Activated naive CD4-positive, alpha-beta T cell treated with anti-CD3 and anti-CD28 coated beads, Interleukin-2, amount 10 ng/mL, durations not matched to agents 7 days and 5 days (primary cell): ENCODE measurements around the gene CALM1.

Experiments used
- CTCF ChIA-PET: fragments of 350-600 bp; sonication (Branson Sonifier 250); formaldehyde crosslinking; loops from one replicate; lab custom pipeline; 2021; ENCODE audit warnings: antibody characterized with exemption; lab: Charles Lee
- DNase-seq: peaks from one replicate; pipeline ENCODE4 v3.0.0-alpha.2; 2020
- H3K27ac Mint-ChIP-seq: one replicate; pipeline ENCODE4 v1.8.0; 2021; ENCODE audit warnings: mild to moderate bottlenecking, moderate library complexity, mixed read lengths
- H3K27me3 Mint-ChIP-seq: one replicate; pipeline ENCODE4 v1.8.0; 2021; ENCODE audit warnings: mild to moderate bottlenecking, mixed read lengths
- H3K36me3 Mint-ChIP-seq: one replicate; pipeline ENCODE4 v1.8.0; 2021; ENCODE audit warnings: mixed read lengths
- H3K4me1 Mint-ChIP-seq: one replicate; pipeline ENCODE4 v1.8.0; 2021; ENCODE audit warnings: mixed read lengths
- H3K4me3 Mint-ChIP-seq: one replicate; pipeline ENCODE4 v1.8.0; 2021; ENCODE audit warnings: mild to moderate bottlenecking, moderate library complexity, mixed read lengths
- H3K9me3 Mint-ChIP-seq: one replicate; pipeline ENCODE4 v1.8.0; 2021; ENCODE audit warnings: mixed read lengths

Gene CALM1

GRCh38 chr14:90378249-90378648 is 18.6 kb upstream of the CALM1 start:
- CTCF ChIA-PET: interaction anchor here (0.8 kb wide), 1 partner anchor 61 kb away, joined by 3 read pairs; no protein-coding TSS in a partner anchor
- Mint-ChIP-seq H3K4me1 (no peaks in the 10 kb centered on the region), H3K4me3 (no peak overlapping the region), H3K27me3 (peaks cover 5% of the 10 kb centered on the region), H3K36me3 (no peaks in the 10 kb centered on the region), H3K27ac (no peak overlapping the region), H3K9me3 (no peaks in the 10 kb centered on the region)
- no peak for DNase-seq

- no peak for DNase-seq
- Mint-ChIP-seq H3K4me3 (no peak overlapping the region), H3K9me3 (no peaks in the 10 kb centered on the region), H3K27ac (no peak overlapping the region), H3K4me1 (peaks cover 2% of the 10 kb centered on the region), H3K36me3 (no peaks in the 10 kb centered on the region), H3K27me3 (peaks cover 5% of the 10 kb centered on the region)
- CTCF ChIA-PET: no interaction called here
These were observed 17.7 kb upstream of the CALM1 start for GRCh38 chr14:90379106-90379505.

GRCh38 chr14:90381011-90381786 is 15.6 kb upstream of the CALM1 start:
- H3K4me3 Mint-ChIP-seq: no peak overlapping the region
- peak overlapping the region; percentile 51 for H3K27ac Mint-ChIP-seq
- CTCF ChIA-PET: interaction anchor here (0.8 to 1.0 kb wide), 2 partner anchors 9 to 18 kb away, joined by 3 to 7 read pairs; no protein-coding TSS in a partner anchor
- no peaks in the 10 kb centered on the region for H3K36me3 Mint-ChIP-seq
- peaks cover 19% of the 10 kb centered on the region for H3K4me1 Mint-ChIP-seq
- H3K9me3 Mint-ChIP-seq: no peaks in the 10 kb centered on the region
- peaks cover 5% of the 10 kb centered on the region for H3K27me3 Mint-ChIP-seq
- no peak for DNase-seq

- H3K36me3 Mint-ChIP-seq: no peaks in the 10 kb centered on the region
- peaks cover 5% of the 10 kb centered on the region for H3K27me3 Mint-ChIP-seq
- CTCF ChIA-PET: interaction anchor here (0.8 to 1.2 kb wide), 4 partner anchors 10 to 81 kb away, joined by 3 to 7 read pairs (median 4); no protein-coding TSS in a partner anchor
- H3K4me1 Mint-ChIP-seq: peaks cover 21% of the 10 kb centered on the region
- H3K27ac Mint-ChIP-seq: no peak overlapping the region
- peak; percentile 32 for DNase-seq
- no peaks in the 10 kb centered on the region for H3K9me3 Mint-ChIP-seq
- H3K4me3 Mint-ChIP-seq: no peak overlapping the region
These were observed 14.8 kb upstream of the CALM1 start for GRCh38 chr14:90381999-90382451.

- peak; percentile 79 for DNase-seq
- H3K27ac Mint-ChIP-seq: no peak overlapping the region
- CTCF ChIA-PET: interaction anchor here (0.9 to 2.8 kb wide), 4 partner anchors 10 to 81 kb away, joined by 3 to 10 read pairs (median 4); no protein-coding TSS in a partner anchor
- no peaks in the 10 kb centered on the region for H3K36me3 Mint-ChIP-seq
- H3K4me3 Mint-ChIP-seq: no peak overlapping the region
- peaks cover 5% of the 10 kb centered on the region for H3K27me3 Mint-ChIP-seq
- H3K9me3 Mint-ChIP-seq: no peaks in the 10 kb centered on the region
- peaks cover 21% of the 10 kb centered on the region for H3K4me1 Mint-ChIP-seq
These were observed 14.2 kb upstream of the CALM1 start for GRCh38 chr14:90382491-90383125.

GRCh38 chr14:90383126-90383730 is 13.6 kb upstream of the CALM1 start:
- Mint-ChIP-seq H3K36me3 (no peaks in the 10 kb centered on the region), H3K4me3 (no peak overlapping the region), H3K9me3 (no peaks in the 10 kb centered on the region), H3K27me3 (peaks cover 5% of the 10 kb centered on the region), H3K27ac (no peak overlapping the region), H3K4me1 (peaks cover 22% of the 10 kb centered on the region)
- peak; percentile 99 for DNase-seq
- CTCF ChIA-PET: interaction anchor here (0.9 to 2.8 kb wide), 5 partner anchors 14 to 82 kb away, joined by 3 to 10 read pairs (median 6); partner anchors contain the start of gene CALM1

GRCh38 chr14:90383731-90384542 is 12.9 kb upstream of the CALM1 start:
- H3K36me3 Mint-ChIP-seq: no peaks in the 10 kb centered on the region
- CTCF ChIA-PET: interaction anchor here (0.7 to 2.8 kb wide), 4 partner anchors 13 to 19 kb away, joined by 3 to 10 read pairs (median 6); partner anchors contain the start of gene CALM1

GRCh38 chr14:90384543-90384911 is 12.3 kb upstream of the CALM1 start:
- no peaks in the 10 kb centered on the region for H3K9me3 Mint-ChIP-seq
- peaks cover 24% of the 10 kb centered on the region for H3K4me1 Mint-ChIP-seq
- peaks cover 5% of the 10 kb centered on the region for H3K27me3 Mint-ChIP-seq
- peak; percentile 37 for DNase-seq
- no peaks in the 10 kb centered on the region for H3K36me3 Mint-ChIP-seq
- no peak overlapping the region for H3K27ac Mint-ChIP-seq
- CTCF ChIA-PET: interaction anchor here (0.7 to 2.8 kb wide), 4 partner anchors 12 to 18 kb away, joined by 3 to 10 read pairs (median 6); partner anchors contain the start of gene CALM1
- H3K4me3 Mint-ChIP-seq: no peak overlapping the region

More at GRCh38 chr14:90383731-90384542, 12.9 kb upstream of the CALM1 start:
- Mint-ChIP-seq H3K9me3 (no peaks in the 10 kb centered on the region), H3K4me1 (peaks cover 24% of the 10 kb centered on the region), H3K27me3 (peaks cover 5% of the 10 kb centered on the region), H3K4me3 (no peak overlapping the region), H3K27ac (no peak overlapping the region)
- peak; percentile 81 for DNase-seq

GRCh38 chr14:90386321-90386720 is 10.5 kb upstream of the CALM1 start:
- no peak overlapping the region for H3K4me3 Mint-ChIP-seq
- H3K36me3 Mint-ChIP-seq: no peaks in the 10 kb centered on the region
- peaks cover 24% of the 10 kb centered on the region for H3K4me1 Mint-ChIP-seq
- no peaks in the 10 kb centered on the region for H3K27me3 Mint-ChIP-seq
- no peaks in the 10 kb centered on the region for H3K9me3 Mint-ChIP-seq
- CTCF ChIA-PET: interaction anchor here (1.3 to 1.7 kb wide), 2 partner anchors 10 to 14 kb away, joined by 4 read pairs; partner anchors contain the start of gene CALM1
- H3K27ac Mint-ChIP-seq: no peak overlapping the region
- DNase-seq: no peak

GRCh38 chr14:90387206-90387760 is 9.5 kb upstream of the CALM1 start:
- peaks cover 24% of the 10 kb centered on the region for H3K4me1 Mint-ChIP-seq
- no peak overlapping the region for H3K27ac Mint-ChIP-seq
- H3K9me3 Mint-ChIP-seq: no peaks in the 10 kb centered on the region
- CTCF ChIA-PET: interaction anchor here (1.3 to 1.7 kb wide), 2 partner anchors 9 to 13 kb away, joined by 4 read pairs; partner anchors contain the start of gene CALM1
- H3K27me3 Mint-ChIP-seq: no peaks in the 10 kb centered on the region
- no peaks in the 10 kb centered on the region for H3K36me3 Mint-ChIP-seq
- DNase-seq: no peak
- H3K4me3 Mint-ChIP-seq: no peak overlapping the region

GRCh38 chr14:90388437-90388836 is 8.4 kb upstream of the CALM1 start:
- Mint-ChIP-seq H3K9me3 (no peaks in the 10 kb centered on the region), H3K4me1 (peaks cover 24% of the 10 kb centered on the region), H3K4me3 (no peak overlapping the region), H3K36me3 (no peaks in the 10 kb centered on the region), H3K27ac (no peak overlapping the region), H3K27me3 (no peaks in the 10 kb centered on the region)
- CTCF ChIA-PET: no interaction called here
- no peak for DNase-seq

- H3K36me3 Mint-ChIP-seq: no peaks in the 10 kb centered on the region
- H3K4me3 Mint-ChIP-seq: no peak overlapping the region
- H3K27me3 Mint-ChIP-seq: no peaks in the 10 kb centered on the region
- no peaks in the 10 kb centered on the region for H3K9me3 Mint-ChIP-seq
- no peak for DNase-seq
- peaks cover 23% of the 10 kb centered on the region for H3K4me1 Mint-ChIP-seq
- CTCF ChIA-PET: no interaction called here
- H3K27ac Mint-ChIP-seq: no peak overlapping the region
These were observed 7.8 kb upstream of the CALM1 start for GRCh38 chr14:90388982-90389381.

GRCh38 chr14:90393966-90394365 is 2.9 kb upstream of the CALM1 start:
- CTCF ChIA-PET: no interaction called here
- Mint-ChIP-seq H3K36me3 (peaks cover 11% of the 10 kb centered on the region), H3K9me3 (no peaks in the 10 kb centered on the region), H3K4me1 (peaks cover 10% of the 10 kb centered on the region), H3K4me3 (no peak overlapping the region), H3K27me3 (peaks cover 10% of the 10 kb centered on the region), H3K27ac (no peak overlapping the region)
- no peak for DNase-seq
